HFF-Myc (cell line): ENCODE data around the gene COL13A1.

Experiments used
- DNase-seq: peaks from one replicate; pipeline ENCODE4 v3.0.0-alpha.2; 2011; ENCODE audit warnings: low read depth; ENCODE audit errors: extremely low read depth
- H3K4me3 ChIP-seq: replicated peaks from 2 replicates; pipeline ENCODE4 v1.5.1; 2011; ENCODE audit warnings: low read depth, mild to moderate bottlenecking, control low read depth, low read length
- CTCF ChIP-seq: IDR thresholded peaks from 2 replicates; pipeline ENCODE4 v1.5.1; 2012; ENCODE audit warnings: mild to moderate bottlenecking, low read depth, low read length, control low read depth; ENCODE audit errors: missing control alignments

Gene COL13A1

GRCh38 chr10:69878951-69879350 is 77.2 kb downstream of the COL13A1 start:
- no peak for TF ChIP-seq CTCF
- H3K4me3 ChIP-seq = no peak overlapping the region

GRCh38 chr10:69879634-69880257 is 78.0 kb downstream of the COL13A1 start:
- no peak overlapping the region for H3K4me3 ChIP-seq
- no peak for TF ChIP-seq CTCF
- no peak for DNase-seq

More at GRCh38 chr10:69878951-69879350, 77.2 kb downstream of the COL13A1 start:
- DNase-seq = no peak

- H3K4me3 ChIP-seq = no peak overlapping the region
- TF ChIP-seq CTCF = no peak
- DNase-seq = no peak
Observed at GRCh38 chr10:69880301-69881081, 78.8 kb downstream of the COL13A1 start.

GRCh38 chr10:69881202-69881601 is 79.5 kb downstream of the COL13A1 start:
- no peak for DNase-seq
- no peak for TF ChIP-seq CTCF
- H3K4me3 ChIP-seq = no peak overlapping the region

- no peak for DNase-seq
- no peak overlapping the region for H3K4me3 ChIP-seq
- TF ChIP-seq CTCF = no peak
Observed at GRCh38 chr10:69883310-69884023, 81.8 kb downstream of the COL13A1 start.

- DNase-seq = no peak
- no peak for TF ChIP-seq CTCF
Observed at GRCh38 chr10:69884024-69884367, 82.3 kb downstream of the COL13A1 start.

More at GRCh38 chr10:69884024-69884367, 82.3 kb downstream of the COL13A1 start:
- no peak overlapping the region for H3K4me3 ChIP-seq
